NCI-H526 treated with DMSO at 0.1 percent for 48 hours (cell line): ENCODE results near the gene SFMBT1.

Experiments
- DNase-seq: peaks from one replicate; lab custom pipeline; 2025; lab: John Stamatoyannopoulos, UW

SFMBT1 gene

GRCh38 chr3:52923963-52924362 lies 121.9 kb downstream of the SFMBT1 start:
- no peak for DNase-seq

GRCh38 chr3:52920841-52921240 lies 125.0 kb downstream of the SFMBT1 start:
- DNase-seq, result no peak

- DNase-seq, result no peak
These were observed 128.8 kb downstream of the SFMBT1 start for GRCh38 chr3:52917044-52917443.

- no peak for DNase-seq
These were observed 130.6 kb downstream of the SFMBT1 start for GRCh38 chr3:52915294-52915693.

GRCh38 chr3:52912885-52913731 lies 132.8 kb downstream of the SFMBT1 start:
- no peak for DNase-seq

- no peak for DNase-seq
These were observed 135.1 kb downstream of the SFMBT1 start for GRCh38 chr3:52910823-52911222.

- no peak for DNase-seq
These were observed 138.4 kb downstream of the SFMBT1 start for GRCh38 chr3:52907497-52907896.

GRCh38 chr3:52904552-52904951 lies 141.3 kb downstream of the SFMBT1 start:
- DNase-seq, result no peak

GRCh38 chr3:52904000-52904399 lies 141.9 kb downstream of the SFMBT1 start:
- DNase-seq, result no peak

GRCh38 chr3:52897130-52898122 lies 148.4 kb downstream of the SFMBT1 start, which contains the start of gene STIMATE:
STIMATE (minus strand) TSS chr3:52897548; CDS start chr3:52897450, 98 bp downstream.
- DNase-seq, result peak; percentile 79

- DNase-seq, result peak; percentile 49
These were observed 149.3 kb downstream of the SFMBT1 start for GRCh38 chr3:52896613-52897012.

- DNase-seq, result no peak
These were observed 149.7 kb downstream of the SFMBT1 start for GRCh38 chr3:52896151-52896550.

- DNase-seq, result no peak
These were observed 150.5 kb downstream of the SFMBT1 start for GRCh38 chr3:52895418-52895817.

- DNase-seq, result no peak
These were observed 151.1 kb downstream of the SFMBT1 start for GRCh38 chr3:52894756-52895155.

- no peak for DNase-seq
These were observed 152.2 kb downstream of the SFMBT1 start for GRCh38 chr3:52893723-52894122.

GRCh38 chr3:52892625-52893311 lies 153.1 kb downstream of the SFMBT1 start:
- no peak for DNase-seq

GRCh38 chr3:52892290-52892624 lies 153.6 kb downstream of the SFMBT1 start:
- DNase-seq, result no peak

- DNase-seq, result no peak
These were observed 154.2 kb downstream of the SFMBT1 start for GRCh38 chr3:52891615-52892081.

- DNase-seq, result no peak
These were observed 154.7 kb downstream of the SFMBT1 start for GRCh38 chr3:52891164-52891563.

GRCh38 chr3:52890735-52891134 lies 155.1 kb downstream of the SFMBT1 start:
- DNase-seq, result no peak

GRCh38 chr3:52889901-52890300 lies 156.0 kb downstream of the SFMBT1 start:
- no peak for DNase-seq

- DNase-seq, result no peak
These were observed 158.7 kb downstream of the SFMBT1 start for GRCh38 chr3:52887166-52887565.
